Adipocyte (in vitro differentiated cells): ENCODE data around the gene ABHD4.

Experiments used
- DNase-seq: peaks from one replicate; pipeline ENCODE4 v3.0.0-alpha.2; 2015; ENCODE audit warnings: low read depth
- H3K27me3 ChIP-seq: replicated peaks from 2 replicates; pipeline ENCODE4 v1.7.0; 2013; ENCODE audit warnings: mild to moderate bottlenecking, low read length, moderate library complexity; ENCODE audit not compliant: control insufficient read depth, insufficient read depth
- H3K36me3 ChIP-seq: 2 replicates; pipeline ENCODE4 v1.7.0; 2013; ENCODE audit warnings: low read length, mild to moderate bottlenecking, moderate library complexity; ENCODE audit not compliant: control insufficient read depth, insufficient read depth, severe bottlenecking
- H3K4me1 ChIP-seq: 2 replicates; pipeline ENCODE4 v1.7.0; 2013; ENCODE audit warnings: mild to moderate bottlenecking, low read length, moderate library complexity; ENCODE audit not compliant: control insufficient read depth, insufficient read depth
- H3K4me3 ChIP-seq: 2 replicates; pipeline ENCODE4 v1.7.0; 2013; ENCODE audit warnings: mild to moderate bottlenecking, low read length, moderate library complexity
- H3K9ac ChIP-seq: 2 replicates; pipeline ENCODE4 v1.7.0; 2013; ENCODE audit warnings: mild to moderate bottlenecking, low read length, moderate library complexity
- H3K9me3 ChIP-seq: 2 replicates; pipeline ENCODE4 v1.7.0; 2013; ENCODE audit warnings: mild to moderate bottlenecking, low read length, moderate library complexity; ENCODE audit not compliant: control insufficient read depth

The ABHD4 gene

GRCh38 chr14:22555384-22556011, 42.6 kb upstream of the ABHD4 start:
- no peak for DNase-seq
- Histone ChIP-seq H3K4me1 (peaks cover 11% of the 10 kb centered on the region), H3K36me3 (no peaks in the 10 kb centered on the region), H3K9me3 (no peaks in the 10 kb centered on the region), H3K4me3 (no peak overlapping the region), H3K27me3 (no peaks in the 10 kb centered on the region), H3K9ac (no peak overlapping the region)

GRCh38 chr14:22556021-22556989, 41.8 kb upstream of the ABHD4 start:
- H3K4me3 ChIP-seq: no peak overlapping the region
- H3K36me3 ChIP-seq: peaks cover 4% of the 10 kb centered on the region
- no peak for DNase-seq
- H3K4me1 ChIP-seq: peaks cover 11% of the 10 kb centered on the region
- no peaks in the 10 kb centered on the region for H3K27me3 ChIP-seq
- peak overlapping the region; percentile 79 for H3K9ac ChIP-seq
- no peaks in the 10 kb centered on the region for H3K9me3 ChIP-seq

- H3K9ac ChIP-seq: peak overlapping the region; percentile 79
- H3K9me3 ChIP-seq: no peaks in the 10 kb centered on the region
- peak; percentile 93 for DNase-seq
- peak overlapping the region; percentile 73 for H3K4me3 ChIP-seq
- H3K4me1 ChIP-seq: peaks cover 11% of the 10 kb centered on the region
- H3K27me3 ChIP-seq: no peaks in the 10 kb centered on the region
- H3K36me3 ChIP-seq: peaks cover 8% of the 10 kb centered on the region
Observed at GRCh38 chr14:22556990-22557623, 41.0 kb upstream of the ABHD4 start.

DNA sequence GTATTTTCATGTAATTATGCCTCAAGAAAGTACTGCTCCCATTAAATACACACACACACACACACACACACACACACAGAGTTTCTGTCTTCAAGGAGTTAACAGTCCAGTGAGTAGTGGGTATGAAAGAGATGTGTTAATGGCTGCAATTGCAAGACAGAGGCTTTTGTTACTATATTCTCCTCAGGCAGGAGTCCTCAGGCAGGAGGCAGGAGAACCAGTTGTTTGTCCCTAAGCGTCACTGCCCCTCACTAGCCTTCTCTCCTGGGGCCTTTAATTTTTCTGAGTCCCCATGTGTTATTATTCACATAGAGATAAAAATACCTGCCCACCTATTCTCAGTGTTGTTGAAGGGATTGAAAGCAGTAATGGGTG, 40.3 kb upstream of the ABHD4 start:
- no peak for DNase-seq
- peaks cover 11% of the 10 kb centered on the region for H3K4me1 ChIP-seq
- no peak overlapping the region for H3K4me3 ChIP-seq
- H3K9me3 ChIP-seq: no peaks in the 10 kb centered on the region
- peak overlapping the region; percentile 79 for H3K9ac ChIP-seq
- H3K27me3 ChIP-seq: no peaks in the 10 kb centered on the region
- H3K36me3 ChIP-seq: peaks cover 13% of the 10 kb centered on the region

GRCh38 chr14:22558221-22558913, 39.7 kb upstream of the ABHD4 start:
- peaks cover 11% of the 10 kb centered on the region for H3K4me1 ChIP-seq
- no peak overlapping the region for H3K4me3 ChIP-seq
- H3K36me3 ChIP-seq: peaks cover 17% of the 10 kb centered on the region
- no peak overlapping the region for H3K9ac ChIP-seq
- no peaks in the 10 kb centered on the region for H3K27me3 ChIP-seq
- no peaks in the 10 kb centered on the region for H3K9me3 ChIP-seq
- DNase-seq: no peak

DNA sequence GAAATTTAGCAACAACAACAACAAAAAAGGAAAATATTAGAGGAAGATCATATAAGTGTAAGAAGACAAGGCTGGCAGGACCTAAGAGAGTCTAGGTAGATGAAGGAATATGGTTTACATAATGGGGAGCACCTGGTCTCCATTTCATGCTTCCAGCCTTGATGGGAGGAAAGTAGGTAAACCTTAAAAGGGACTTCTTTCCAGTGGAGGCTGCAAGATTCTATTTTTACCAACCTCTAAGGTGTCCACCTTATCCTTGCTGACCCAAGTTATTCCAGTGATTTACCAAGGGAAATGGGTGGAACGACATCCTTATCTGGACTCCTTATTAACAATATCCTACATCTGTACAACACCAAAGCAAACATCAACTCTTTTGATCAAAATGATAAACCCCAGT, 39.1 kb upstream of the ABHD4 start:
- Histone ChIP-seq H3K4me3 (no peak overlapping the region), H3K4me1 (peaks cover 11% of the 10 kb centered on the region), H3K9me3 (no peaks in the 10 kb centered on the region), H3K36me3 (peaks cover 24% of the 10 kb centered on the region), H3K9ac (no peak overlapping the region), H3K27me3 (no peaks in the 10 kb centered on the region)
- no peak for DNase-seq

GRCh38 chr14:22560662-22561365, 37.3 kb upstream of the ABHD4 start:
- peaks cover 42% of the 10 kb centered on the region for H3K36me3 ChIP-seq
- H3K9me3 ChIP-seq: no peaks in the 10 kb centered on the region
- no peak overlapping the region for H3K4me3 ChIP-seq
- DNase-seq: no peak
- peaks cover 5% of the 10 kb centered on the region for H3K4me1 ChIP-seq
- H3K9ac ChIP-seq: no peak overlapping the region
- H3K27me3 ChIP-seq: no peaks in the 10 kb centered on the region

- Histone ChIP-seq H3K4me1 (peaks cover 5% of the 10 kb centered on the region), H3K36me3 (peaks cover 46% of the 10 kb centered on the region), H3K27me3 (no peaks in the 10 kb centered on the region), H3K9ac (no peak overlapping the region), H3K4me3 (no peak overlapping the region), H3K9me3 (no peaks in the 10 kb centered on the region)
- no peak for DNase-seq
Observed at GRCh38 chr14:22561366-22561660, 36.8 kb upstream of the ABHD4 start.

DNA sequence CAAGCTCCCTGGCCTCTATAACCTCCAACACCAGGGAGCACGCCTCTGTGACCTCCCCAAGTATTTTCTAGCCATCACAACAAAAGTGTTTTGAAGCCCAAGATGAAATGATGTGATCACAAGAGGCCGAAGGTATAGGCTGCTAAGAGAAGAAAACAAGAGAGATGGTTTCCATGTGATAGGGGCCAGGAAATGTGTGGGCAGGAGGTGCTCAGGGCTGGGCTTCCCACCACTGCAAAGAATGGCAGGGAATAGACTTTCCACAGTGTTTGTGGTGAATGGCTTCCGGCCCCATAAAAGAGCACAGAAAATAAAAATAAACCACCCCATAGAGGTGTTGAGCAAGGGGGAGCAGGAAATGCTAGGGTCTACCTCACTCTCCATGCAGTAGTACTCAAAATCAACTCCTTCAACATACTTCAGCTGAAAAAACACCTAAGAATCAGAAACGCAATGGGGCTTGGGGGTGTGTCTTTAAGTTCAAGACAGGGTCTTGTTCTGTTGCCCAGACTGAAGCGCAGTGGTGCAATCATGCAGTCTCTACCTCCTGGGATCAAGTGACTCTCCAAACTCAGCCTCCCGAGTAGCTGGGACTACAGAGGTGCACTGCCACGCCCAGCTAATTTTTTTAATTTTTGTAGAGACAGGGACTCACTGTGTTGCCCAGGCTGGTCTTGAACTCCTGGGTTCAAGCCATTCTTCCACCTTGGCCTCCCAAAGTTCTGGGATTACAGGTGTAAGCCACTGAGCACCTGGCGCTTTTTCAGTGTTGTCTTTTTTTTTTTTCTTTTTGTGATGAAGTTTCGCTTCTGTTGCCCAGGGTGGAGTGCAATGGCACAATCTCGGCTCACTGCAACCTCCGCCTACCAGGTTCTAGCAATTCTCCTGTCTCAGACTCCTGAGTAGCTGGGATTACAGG, 36.2 kb upstream of the ABHD4 start:
- H3K9me3 ChIP-seq: no peaks in the 10 kb centered on the region
- peaks cover 51% of the 10 kb centered on the region for H3K36me3 ChIP-seq
- H3K9ac ChIP-seq: no peak overlapping the region
- no peak for DNase-seq
- H3K4me1 ChIP-seq: peaks cover 5% of the 10 kb centered on the region
- no peaks in the 10 kb centered on the region for H3K27me3 ChIP-seq
- H3K4me3 ChIP-seq: no peak overlapping the region

- H3K4me3 ChIP-seq: no peak overlapping the region
- H3K27me3 ChIP-seq: no peaks in the 10 kb centered on the region
- H3K4me1 ChIP-seq: no peaks in the 10 kb centered on the region
- peaks cover 69% of the 10 kb centered on the region for H3K36me3 ChIP-seq
- H3K9me3 ChIP-seq: no peaks in the 10 kb centered on the region
- no peak for DNase-seq
- H3K9ac ChIP-seq: no peak overlapping the region
Observed at GRCh38 chr14:22563987-22564386, 34.1 kb upstream of the ABHD4 start.
